ENCODE data around the gene GCK. TPM values are rescaled to one million over a fixed set of nuclear protein-coding genes. Genes with fewer than 3 reads are reported as not detected.

GCK gene
- total and polyA plus RNA-seq, 7 donors: 0.27 to 1.8 (median 0.60) TPM; not detected in 2

GRCh38 chr7:44223362-44224079 is 34.3 kb upstream of the GCK start:
- 42 to 69% methylated on average over 5 of the region's 5 CpGs for WGBS, 2 donors
- Histone ChIP-seq H3K4me3 (no peak overlapping the region), H3K27me3 (peaks cover 0 to 30% (median 20%) of the 10 kb centered on the region in 3 donors), H3K36me3 (no peaks in the 10 kb centered on the region), H3K4me1 (no peaks in the 10 kb centered on the region), H3K9me3 (no peaks in the 10 kb centered on the region), H3K27ac (no peak overlapping the region)
- TF ChIP-seq POLR2AphosphoS5 (IDR thresholded peaks at IDR 0.05): no peak
- no peak for TF ChIP-seq CTCF (IDR thresholded peaks at IDR 0.05)
- no peak for TF ChIP-seq POLR2A (IDR thresholded peaks at IDR 0.05)
- no peak for TF ChIP-seq EP300 (IDR thresholded peaks at IDR 0.05)
- intact Hi-C loops (cut with DNase I): no loop called here
- peak; percentile 48 for DNase-seq

DNA sequence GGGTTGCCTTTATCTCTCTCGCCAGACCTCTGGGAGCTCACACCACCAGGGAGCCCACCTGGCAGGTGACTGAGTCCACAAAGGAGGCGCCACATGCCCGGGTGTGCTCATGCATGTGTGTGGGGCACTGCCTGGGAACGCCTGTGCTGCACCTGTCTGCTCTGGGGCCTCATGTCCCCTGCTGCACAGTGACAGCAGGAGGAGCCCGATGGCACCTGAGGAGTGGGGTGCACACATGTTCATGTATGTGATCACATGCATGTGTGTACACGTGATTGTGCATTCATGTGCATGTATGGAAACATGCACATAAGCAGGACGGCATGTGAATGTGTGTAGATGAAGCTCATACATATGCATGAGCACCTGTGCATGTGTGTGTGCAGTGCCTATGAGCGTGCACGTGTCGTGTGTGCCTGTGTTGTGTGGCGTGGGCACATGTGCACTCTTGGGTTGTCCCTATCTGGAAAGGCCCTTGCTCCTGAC is 33.6 kb upstream of the GCK start:
- H3K27ac ChIP-seq: no peak overlapping the region
- intact Hi-C loops (cut with DNase I): no loop called here
- peaks cover 0 to 34% (median 20%) of the 10 kb centered on the region in 3 donors for H3K27me3 ChIP-seq
- H3K4me3 ChIP-seq: no peak overlapping the region
- no peaks in the 10 kb centered on the region for H3K9me3 ChIP-seq
- 78 to 88% methylated on average over 11 of the region's 11 CpGs for WGBS, 2 donors
- TF ChIP-seq POLR2A (IDR thresholded peaks at IDR 0.05) (no peak), POLR2AphosphoS5 (IDR thresholded peaks at IDR 0.05) (no peak), CTCF (IDR thresholded peaks at IDR 0.05) (no peak), EP300 (IDR thresholded peaks at IDR 0.05) (no peak)
- peak; percentile 41 for DNase-seq
- no peaks in the 10 kb centered on the region for H3K4me1 ChIP-seq
- no peaks in the 10 kb centered on the region for H3K36me3 ChIP-seq

DNA sequence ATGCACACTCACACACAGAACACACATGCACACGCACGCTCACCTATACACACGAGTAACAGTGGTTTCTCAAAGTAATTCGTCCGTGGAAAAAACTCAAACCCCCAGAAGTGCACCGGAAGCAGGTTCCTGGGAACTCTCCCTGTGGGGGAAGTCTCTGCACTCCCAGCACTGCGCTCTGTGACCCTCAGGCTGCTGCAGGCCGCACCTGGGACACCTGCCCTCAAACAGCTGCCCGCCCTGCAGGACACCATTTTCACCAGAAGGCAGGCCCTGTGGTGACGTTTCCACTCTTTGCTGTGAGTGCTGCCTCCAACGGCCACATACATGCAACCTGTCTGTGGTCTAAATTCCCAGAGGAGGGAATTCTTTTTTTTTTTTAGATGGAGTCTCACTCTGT is 32.8 kb upstream of the GCK start:
- intact Hi-C loops (cut with DNase I): no loop called here
- 84 to 86% methylated on average over 11 of the region's 11 CpGs for WGBS, 2 donors
- Histone ChIP-seq H3K36me3 (no peaks in the 10 kb centered on the region), H3K4me1 (no peaks in the 10 kb centered on the region), H3K27ac (no peak overlapping the region), H3K27me3 (peaks cover 0 to 34% (median 20%) of the 10 kb centered on the region in 3 donors), H3K4me3 (no peak overlapping the region), H3K9me3 (no peaks in the 10 kb centered on the region)
- TF ChIP-seq CTCF (IDR thresholded peaks at IDR 0.05) (no peak), EP300 (IDR thresholded peaks at IDR 0.05) (no peak), POLR2A (IDR thresholded peaks at IDR 0.05) (no peak), POLR2AphosphoS5 (IDR thresholded peaks at IDR 0.05) (no peak)
- DNase-seq: peak; percentile 41

DNA sequence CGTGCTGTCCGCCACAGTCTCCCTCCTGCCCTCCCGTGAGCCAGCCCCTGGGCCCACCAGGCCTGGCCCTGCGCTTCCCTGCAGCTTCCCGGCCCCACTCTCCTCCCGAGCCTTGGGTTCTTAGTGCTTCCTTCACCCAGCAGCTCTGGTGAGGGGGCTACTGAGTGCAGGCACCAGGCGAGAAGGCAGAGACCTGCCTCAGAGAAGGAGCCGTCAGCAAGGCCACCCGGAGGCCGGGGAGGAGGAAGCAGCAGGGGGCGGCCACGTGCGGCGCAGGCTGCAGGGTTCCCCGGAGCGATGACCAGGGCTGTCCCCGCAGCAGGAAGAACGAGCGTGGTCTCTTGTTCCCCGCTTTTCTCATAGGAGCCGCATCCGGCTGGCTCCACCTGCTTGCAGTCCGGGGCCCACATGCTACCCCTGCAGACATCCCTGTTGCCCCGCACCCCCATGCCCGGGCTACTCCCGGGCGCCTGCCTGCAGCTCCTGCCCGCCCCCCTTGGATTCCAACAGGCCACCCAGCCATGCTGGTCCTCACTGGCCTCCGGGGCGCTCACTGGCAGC is 32.1 kb upstream of the GCK start:
- 72% methylated on average over 30 of the region's 30 CpGs for WGBS, 2 donors
- no peak overlapping the region for H3K27ac ChIP-seq
- H3K9me3 ChIP-seq: no peaks in the 10 kb centered on the region
- intact Hi-C loops (cut with DNase I): no loop called here
- H3K36me3 ChIP-seq: no peaks in the 10 kb centered on the region
- no peak for TF ChIP-seq EP300 (IDR thresholded peaks at IDR 0.05)
- no peak for TF ChIP-seq POLR2A (IDR thresholded peaks at IDR 0.05)
- TF ChIP-seq POLR2AphosphoS5 (IDR thresholded peaks at IDR 0.05): no peak
- TF ChIP-seq CTCF (IDR thresholded peaks at IDR 0.05): no peak
- no peak overlapping the region for H3K4me3 ChIP-seq
- H3K27me3 ChIP-seq: peaks cover 0 to 31% (median 19%) of the 10 kb centered on the region in 3 donors
- DNase-seq: peak; percentile 48
- no peaks in the 10 kb centered on the region for H3K4me1 ChIP-seq

All from sigmoid colon (tissue), 7 donors.